ENCODE results near the gene POMC. TPM values are rescaled to one million over a fixed set of nuclear protein-coding genes. Genes with fewer than 3 reads are reported as not detected.
"Not testable (repeated sequence)": the region's sequence is repeated elsewhere in the genome, so short reads cannot be mapped to it uniquely, and the experiment has no call there.

Gene POMC
- total RNA-seq, 2 experiments from 2014 or later, result 2.1 to 3.4 TPM

- Mint-ChIP-seq H3K27ac (no peak overlapping the region), H3K9me3 (ENCODE audit: insufficient read depth) (no peaks in the 10 kb centered on the region), H3K36me3 (ENCODE audit: low read depth) (no peaks in the 10 kb centered on the region), H3K4me3 (peak overlapping the region; percentile 44), H3K4me1 (ENCODE audit: low read depth) (peaks cover 7% of the 10 kb centered on the region), H3K27me3 (ENCODE audit: low read depth) (peaks cover 50% of the 10 kb centered on the region)
- ATAC-seq (no peak), DNase-seq (no peak)
- ChIA-PET POLR2A (interaction anchor here (0.6 kb wide), 1 partner anchor 31 kb away, joined by 3 read pairs; no protein-coding TSS in a partner anchor), CTCF (interaction anchor here (3.9 to 6.2 kb wide), 2 partner anchors 65 to 156 kb away, joined by 30 to 180 read pairs; no protein-coding TSS in a partner anchor)
Measured at GRCh38 chr2:25131253-25131566, 37.2 kb downstream of the POMC start.

- H3K27me3 Mint-ChIP-seq (ENCODE audit: low read depth), result peaks cover 41% of the 10 kb centered on the region
- no peaks in the 10 kb centered on the region for H3K9me3 Mint-ChIP-seq (ENCODE audit: insufficient read depth)
- ATAC-seq, result no peak
- H3K4me3 Mint-ChIP-seq, result no peak overlapping the region
- H3K27ac Mint-ChIP-seq, result no peak overlapping the region
- CTCF ChIA-PET, result interaction anchor here (0.6 to 6.2 kb wide), 11 partner anchors 9 to 720 kb away, joined by 3 to 180 read pairs (median 4); no protein-coding TSS in a partner anchor
- DNase-seq, result no peak
- peaks cover 7% of the 10 kb centered on the region for H3K4me1 Mint-ChIP-seq (ENCODE audit: low read depth)
- H3K36me3 Mint-ChIP-seq (ENCODE audit: low read depth), result no peaks in the 10 kb centered on the region
- POLR2A ChIA-PET, result interaction anchor here (0.9 to 1.4 kb wide), 3 partner anchors 154 to 157 kb away, joined by 3 to 7 read pairs (median 4); no protein-coding TSS in a partner anchor
Measured at GRCh38 chr2:25129901-25130520, 38.4 kb downstream of the POMC start.

GRCh38 chr2:25127646-25128045, 40.7 kb downstream of the POMC start:
- ChIA-PET CTCF (interaction anchor here (0.6 to 6.2 kb wide), 6 partner anchors 8 to 718 kb away, joined by 3 to 180 read pairs (median 23); no protein-coding TSS in a partner anchor), POLR2A (no interaction called here)
- Mint-ChIP-seq H3K36me3 (ENCODE audit: low read depth) (no peaks in the 10 kb centered on the region), H3K27ac (no peak overlapping the region), H3K27me3 (ENCODE audit: low read depth) (peaks cover 22% of the 10 kb centered on the region), H3K9me3 (ENCODE audit: insufficient read depth) (no peaks in the 10 kb centered on the region), H3K4me3 (no peak overlapping the region), H3K4me1 (ENCODE audit: low read depth) (peaks cover 7% of the 10 kb centered on the region)
- DNase-seq, result no peak
- ATAC-seq, result no peak

GRCh38 chr2:25127071-25127470, 41.3 kb downstream of the POMC start:
- H3K9me3 Mint-ChIP-seq (ENCODE audit: insufficient read depth); ATAC-seq; H3K27ac Mint-ChIP-seq; H3K36me3 Mint-ChIP-seq (ENCODE audit: low read depth); H3K4me3 Mint-ChIP-seq; H3K4me1 Mint-ChIP-seq (ENCODE audit: low read depth); DNase-seq; POLR2A ChIA-PET: not testable (repeated sequence)
- CTCF ChIA-PET, result interaction anchor here (3.0 to 6.2 kb wide), 3 partner anchors 10 to 717 kb away, joined by 16 to 180 read pairs (median 32); no protein-coding TSS in a partner anchor
- H3K27me3 Mint-ChIP-seq (ENCODE audit: low read depth), result peaks cover 20% of the 10 kb centered on the region

- Mint-ChIP-seq H3K4me1 (ENCODE audit: low read depth) (peaks cover 3% of the 10 kb centered on the region), H3K9me3 (ENCODE audit: insufficient read depth) (no peaks in the 10 kb centered on the region), H3K27ac (no peak overlapping the region), H3K27me3 (ENCODE audit: low read depth) (peaks cover 11% of the 10 kb centered on the region), H3K4me3 (no peak overlapping the region), H3K36me3 (ENCODE audit: low read depth) (no peaks in the 10 kb centered on the region)
- POLR2A ChIA-PET, result no interaction called here
- DNase-seq (no peak), ATAC-seq (no peak)
- CTCF ChIA-PET, result interaction anchor here (1.1 to 6.2 kb wide), 3 partner anchors 70 to 716 kb away, joined by 3 to 180 read pairs (median 32); no protein-coding TSS in a partner anchor
Measured at GRCh38 chr2:25125976-25126375, 42.4 kb downstream of the POMC start.

GRCh38 chr2:25125189-25125588, 43.2 kb downstream of the POMC start:
- H3K27me3 Mint-ChIP-seq (ENCODE audit: low read depth), result peaks cover 5% of the 10 kb centered on the region
- no peak overlapping the region for H3K4me3 Mint-ChIP-seq
- ATAC-seq (no peak), DNase-seq (no peak)
- no peaks in the 10 kb centered on the region for H3K9me3 Mint-ChIP-seq (ENCODE audit: insufficient read depth)
- no peaks in the 10 kb centered on the region for H3K36me3 Mint-ChIP-seq (ENCODE audit: low read depth)
- H3K27ac Mint-ChIP-seq, result no peak overlapping the region
- H3K4me1 Mint-ChIP-seq (ENCODE audit: low read depth), result peaks cover 3% of the 10 kb centered on the region
- POLR2A ChIA-PET, result no interaction called here
- CTCF ChIA-PET, result interaction anchor here (5.3 to 6.2 kb wide), 2 partner anchors 150 to 715 kb away, joined by 32 to 180 read pairs; no protein-coding TSS in a partner anchor

GRCh38 chr2:25123682-25124081, 44.7 kb downstream of the POMC start:
- H3K27me3 Mint-ChIP-seq (ENCODE audit: low read depth), result peaks cover 3% of the 10 kb centered on the region
- CTCF ChIA-PET, result interaction anchor here (0.8 kb wide), 1 partner anchor 149 kb away, joined by 3 read pairs; no protein-coding TSS in a partner anchor
- DNase-seq (no peak), ATAC-seq (no peak)
- H3K9me3 Mint-ChIP-seq (ENCODE audit: insufficient read depth), result no peaks in the 10 kb centered on the region
- H3K27ac Mint-ChIP-seq, result no peak overlapping the region
- H3K4me1 Mint-ChIP-seq (ENCODE audit: low read depth), result no peaks in the 10 kb centered on the region
- H3K36me3 Mint-ChIP-seq (ENCODE audit: low read depth), result no peaks in the 10 kb centered on the region
- POLR2A ChIA-PET, result no interaction called here
- H3K4me3 Mint-ChIP-seq, result no peak overlapping the region

- no peak overlapping the region for H3K27ac Mint-ChIP-seq
- DNase-seq (no peak), ATAC-seq (no peak)
- ChIA-PET CTCF (no interaction called here), POLR2A (no interaction called here)
- H3K9me3 Mint-ChIP-seq (ENCODE audit: insufficient read depth), result no peaks in the 10 kb centered on the region
- peaks cover 3% of the 10 kb centered on the region for H3K27me3 Mint-ChIP-seq (ENCODE audit: low read depth)
- H3K36me3 Mint-ChIP-seq (ENCODE audit: low read depth), result no peaks in the 10 kb centered on the region
- no peaks in the 10 kb centered on the region for H3K4me1 Mint-ChIP-seq (ENCODE audit: low read depth)
- H3K4me3 Mint-ChIP-seq, result no peak overlapping the region
Measured at GRCh38 chr2:25122367-25122766, 46.0 kb downstream of the POMC start.

- no peak for DNase-seq
- Mint-ChIP-seq H3K27ac (no peak overlapping the region), H3K9me3 (ENCODE audit: insufficient read depth) (no peaks in the 10 kb centered on the region), H3K4me3 (no peak overlapping the region), H3K27me3 (ENCODE audit: low read depth) (peaks cover 3% of the 10 kb centered on the region), H3K36me3 (ENCODE audit: low read depth) (no peaks in the 10 kb centered on the region), H3K4me1 (ENCODE audit: low read depth) (no peaks in the 10 kb centered on the region)
- ATAC-seq, result no peak
- POLR2A ChIA-PET, result no interaction called here
- CTCF ChIA-PET, result interaction anchor here (1.2 kb wide), 1 partner anchor 9 kb away, joined by 3 read pairs; no protein-coding TSS in a partner anchor
Measured at GRCh38 chr2:25119263-25119662, 49.1 kb downstream of the POMC start.

GRCh38 chr2:25116956-25117355, 51.4 kb downstream of the POMC start:
- Mint-ChIP-seq H3K27me3 (ENCODE audit: low read depth) (peaks cover 2% of the 10 kb centered on the region), H3K9me3 (ENCODE audit: insufficient read depth) (no peaks in the 10 kb centered on the region), H3K4me1 (ENCODE audit: low read depth) (no peaks in the 10 kb centered on the region), H3K36me3 (ENCODE audit: low read depth) (no peaks in the 10 kb centered on the region), H3K4me3 (no peak overlapping the region), H3K27ac (no peak overlapping the region)
- DNase-seq (no peak), ATAC-seq (no peak)
- CTCF ChIA-PET, result interaction anchor here (3.8 kb wide), 1 partner anchor 12 kb away, joined by 16 read pairs; no protein-coding TSS in a partner anchor
- POLR2A ChIA-PET, result no interaction called here

- ATAC-seq (no peak), DNase-seq (no peak)
- Mint-ChIP-seq H3K27ac (no peak overlapping the region), H3K4me3 (no peak overlapping the region), H3K9me3 (ENCODE audit: insufficient read depth) (no peaks in the 10 kb centered on the region), H3K36me3 (ENCODE audit: low read depth) (no peaks in the 10 kb centered on the region), H3K4me1 (ENCODE audit: low read depth) (no peaks in the 10 kb centered on the region), H3K27me3 (ENCODE audit: low read depth) (peaks cover 5% of the 10 kb centered on the region)
- ChIA-PET CTCF (interaction anchor here (2.3 to 3.8 kb wide), 2 partner anchors 13 to 140 kb away, joined by 9 to 16 read pairs; no protein-coding TSS in a partner anchor), POLR2A (no interaction called here)
Measured at GRCh38 chr2:25115902-25116301, 52.5 kb downstream of the POMC start.

GRCh38 chr2:25115249-25115883, 53.0 kb downstream of the POMC start:
- ATAC-seq (no peak), DNase-seq (no peak)
- Mint-ChIP-seq H3K4me3 (no peak overlapping the region), H3K27me3 (ENCODE audit: low read depth) (peaks cover 5% of the 10 kb centered on the region), H3K4me1 (ENCODE audit: low read depth) (no peaks in the 10 kb centered on the region), H3K27ac (no peak overlapping the region), H3K9me3 (ENCODE audit: insufficient read depth) (no peaks in the 10 kb centered on the region), H3K36me3 (ENCODE audit: low read depth) (no peaks in the 10 kb centered on the region)
- POLR2A ChIA-PET, result no interaction called here
- CTCF ChIA-PET, result interaction anchor here (2.3 to 3.8 kb wide), 2 partner anchors 13 to 140 kb away, joined by 9 to 16 read pairs; no protein-coding TSS in a partner anchor

Measured in activated CD8-positive, alpha-beta T cell treated with anti-CD3 and anti-CD28 coated beads, Interleukin-2, amount 10 ng/mL, durations not matched to agents 7 days and 5 days (primary cell).